IPS DF 6.9 (cell line): ENCODE data around the gene CRLF3.

Experiments
- DNase-seq: peaks from one replicate; pipeline ENCODE4 v3.0.0-alpha.2; 2013; ENCODE audit warnings: low read depth, low spot score
- H3K27ac ChIP-seq: one replicate; pipeline ENCODE4 v1.5.1; 2013; ENCODE audit warnings: low read length, control low read depth
- H3K27me3 ChIP-seq: 2 replicates; pipeline ENCODE4 v1.6.1; 2013; ENCODE audit warnings: mild to moderate bottlenecking, low read length; ENCODE audit not compliant: control insufficient read depth, insufficient read depth
- H3K36me3 ChIP-seq: 2 replicates; pipeline ENCODE4 v1.6.1; 2013; ENCODE audit warnings: low read length; ENCODE audit not compliant: control insufficient read depth, insufficient read depth
- H3K4me1 ChIP-seq: 2 replicates; pipeline ENCODE4 v1.6.1; 2013; ENCODE audit warnings: low read length; ENCODE audit not compliant: control insufficient read depth, insufficient read depth
- H3K4me3 ChIP-seq: 2 replicates; pipeline ENCODE4 v1.5.1; 2013; ENCODE audit warnings: mild to moderate bottlenecking, low read length
- H3K9me3 ChIP-seq: 2 replicates; pipeline ENCODE4 v1.6.1; 2013; ENCODE audit warnings: low read length, inconsistent platforms; ENCODE audit not compliant: control insufficient read depth, insufficient read depth
- WGBS: extraction: QIAGEN DNeasy Blood & Tissue Kit; methylation state at CpG from one replicate; pipeline ENCODE4 v1.1.7; 2013; ENCODE audit warnings: mixed read lengths, missing lambda C conversion rate; ENCODE audit not compliant: insufficient read length, insufficient coverage; 5-methylcytosine and 5-hydroxymethylcytosine counted together

The CRLF3 gene, protein sequence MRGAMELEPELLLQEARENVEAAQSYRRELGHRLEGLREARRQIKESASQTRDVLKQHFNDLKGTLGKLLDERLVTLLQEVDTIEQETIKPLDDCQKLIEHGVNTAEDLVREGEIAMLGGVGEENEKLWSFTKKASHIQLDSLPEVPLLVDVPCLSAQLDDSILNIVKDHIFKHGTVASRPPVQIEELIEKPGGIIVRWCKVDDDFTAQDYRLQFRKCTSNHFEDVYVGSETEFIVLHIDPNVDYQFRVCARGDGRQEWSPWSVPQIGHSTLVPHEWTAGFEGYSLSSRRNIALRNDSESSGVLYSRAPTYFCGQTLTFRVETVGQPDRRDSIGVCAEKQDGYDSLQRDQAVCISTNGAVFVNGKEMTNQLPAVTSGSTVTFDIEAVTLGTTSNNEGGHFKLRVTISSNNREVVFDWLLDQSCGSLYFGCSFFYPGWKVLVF

DNA sequence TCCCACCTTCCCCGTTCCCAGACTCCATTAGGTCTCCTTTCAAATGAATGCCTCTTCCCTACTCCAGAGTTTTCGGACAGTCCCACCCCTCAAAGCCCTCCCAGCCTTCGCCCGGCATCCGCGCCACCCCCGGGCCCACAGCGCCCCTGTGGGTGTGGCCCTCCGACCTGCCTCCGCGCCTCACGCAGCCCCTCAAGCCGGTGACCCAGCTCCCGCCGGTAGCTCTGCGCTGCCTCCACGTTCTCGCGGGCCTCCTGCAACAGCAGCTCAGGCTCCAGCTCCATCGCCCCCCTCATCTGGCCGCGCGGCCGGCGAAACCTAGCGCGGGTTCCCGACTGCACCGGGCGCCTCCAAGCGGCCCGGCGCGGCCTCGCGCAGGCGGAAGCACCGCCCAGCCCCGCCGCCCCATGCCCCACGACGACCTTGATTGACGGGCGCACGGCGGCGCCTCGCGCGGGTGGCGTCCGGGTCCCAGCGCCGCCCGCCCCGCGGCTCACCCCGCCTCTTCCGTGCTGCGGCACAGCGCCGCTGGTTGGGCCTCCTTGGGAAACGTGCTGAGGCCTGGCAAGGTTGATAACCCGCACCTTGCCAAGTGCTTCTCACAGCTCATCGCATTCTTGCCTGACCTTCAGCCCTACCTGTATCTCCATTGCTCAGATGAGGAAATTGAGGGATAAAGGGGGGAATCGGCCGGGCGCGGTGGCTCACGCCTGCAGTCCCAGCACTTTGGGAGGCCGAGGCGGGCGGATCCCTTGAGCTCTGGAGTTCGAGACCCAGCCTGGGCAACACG lies at the start of gene CRLF3:
TSS of gene CRLF3 (minus strand) at position 337 of the 790 bp plus-strand sequence. CDS start at position 296, 41 bp downstream.
- H3K9me3 ChIP-seq, result no peaks in the 10 kb centered on the region
- H3K4me1 ChIP-seq, result no peaks in the 10 kb centered on the region
- no peaks in the 10 kb centered on the region for H3K36me3 ChIP-seq
- H3K27ac ChIP-seq, result no peak within 1 kb of the TSS
- no peaks in the 10 kb centered on the region for H3K27me3 ChIP-seq
- DNase-seq, result peak; percentile 74
- WGBS, result 100% methylated on average over 1 of the region's 75 CpGs
- peak within 1 kb of the TSS; percentile 81 for H3K4me3 ChIP-seq

DNA sequence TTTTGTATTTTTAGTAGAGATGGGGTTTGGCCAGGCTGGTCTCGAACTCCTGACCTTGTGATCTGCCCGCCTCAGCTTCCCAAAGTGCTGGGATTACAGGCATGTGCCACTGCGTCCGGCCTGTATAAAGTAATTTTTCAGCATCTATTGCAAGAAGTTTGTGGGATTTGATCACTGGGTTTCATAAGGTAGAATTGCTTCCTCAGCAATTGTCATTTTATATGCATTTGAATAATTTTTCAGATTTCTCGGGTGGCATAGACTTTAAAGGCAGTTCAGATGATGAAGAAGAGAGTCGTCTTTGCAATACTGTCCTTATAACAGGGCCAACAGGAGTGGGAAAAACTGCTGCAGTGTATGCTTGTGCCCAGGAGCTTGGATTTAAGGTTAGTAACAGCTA lies 44.5 kb upstream of the CRLF3 start:
- no CpG with 5 or more reads among the region's 6 CpGs for WGBS
- H3K27me3 ChIP-seq, result no peaks in the 10 kb centered on the region
- H3K36me3 ChIP-seq, result no peaks in the 10 kb centered on the region
- H3K4me1 ChIP-seq, result no peaks in the 10 kb centered on the region
- H3K9me3 ChIP-seq, result no peaks in the 10 kb centered on the region
- H3K27ac ChIP-seq, result no peak overlapping the region
- H3K4me3 ChIP-seq, result no peak overlapping the region
- DNase-seq, result no peak

DNA sequence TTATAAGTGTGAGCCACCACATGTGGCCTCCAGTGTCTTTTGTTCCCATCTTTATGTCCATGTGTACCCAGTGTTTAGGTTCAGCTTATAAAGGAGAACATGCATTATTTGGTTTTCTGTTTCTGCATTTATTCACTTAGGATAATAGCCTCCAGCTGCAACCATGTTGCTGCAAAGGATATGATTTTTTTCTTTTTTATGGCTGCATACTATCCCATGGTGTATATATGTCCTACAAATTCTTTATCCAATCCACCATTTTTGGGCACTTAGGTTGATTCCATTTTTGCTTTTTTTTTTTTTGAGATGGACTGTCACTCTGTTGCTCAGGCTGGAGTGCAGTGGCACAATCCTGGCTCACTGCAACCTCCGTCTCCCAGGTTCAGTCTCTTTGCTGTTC lies 40.1 kb upstream of the CRLF3 start:
- H3K27me3 ChIP-seq, result no peaks in the 10 kb centered on the region
- no peak for DNase-seq
- H3K4me3 ChIP-seq, result no peak overlapping the region
- peaks cover 5% of the 10 kb centered on the region; the same call in 1 of the 2 replicates for H3K36me3 ChIP-seq
- no peaks in the 10 kb centered on the region for H3K9me3 ChIP-seq
- no CpG with 5 or more reads among the region's 1 CpG for WGBS
- no peaks in the 10 kb centered on the region for H3K4me1 ChIP-seq
- no peak overlapping the region for H3K27ac ChIP-seq

DNA sequence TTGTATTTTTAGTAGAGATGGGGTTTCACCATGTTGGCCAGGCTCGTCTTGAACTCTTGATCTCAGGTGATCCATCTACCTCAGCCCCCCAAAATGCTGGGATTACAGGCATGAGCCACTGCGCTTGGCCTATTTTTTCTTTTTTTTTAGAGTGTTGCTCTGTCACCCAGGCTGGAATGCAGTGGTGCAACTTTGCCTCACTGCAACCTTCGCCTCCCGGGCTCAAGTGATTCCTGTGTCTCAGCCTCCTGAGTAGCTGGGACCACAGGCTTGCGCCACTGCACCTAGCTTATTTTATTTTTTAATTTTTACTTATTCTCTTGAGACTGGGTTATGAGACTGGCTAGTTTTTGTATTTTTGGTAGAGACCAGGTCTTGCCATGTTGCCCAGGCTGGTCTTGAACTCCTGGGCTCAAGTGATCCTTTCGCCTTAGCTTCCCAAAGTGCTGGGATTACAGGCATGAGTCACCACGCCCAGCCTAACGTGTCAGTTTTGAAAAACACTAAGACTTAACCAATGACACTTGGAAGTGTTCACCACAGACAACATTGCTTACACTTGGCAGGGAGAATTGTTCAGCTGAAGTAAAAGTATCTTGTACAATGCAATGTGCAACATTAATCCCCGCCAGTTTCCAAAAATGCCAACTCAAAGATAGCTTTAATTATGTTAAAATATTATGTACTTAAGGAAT lies 34.2 kb upstream of the CRLF3 start:
- WGBS, result no CpG with 5 or more reads among the region's 9 CpGs
- Histone ChIP-seq H3K27ac (no peak overlapping the region), H3K27me3 (no peaks in the 10 kb centered on the region), H3K9me3 (no peaks in the 10 kb centered on the region), H3K4me3 (no peak overlapping the region), H3K4me1 (no peaks in the 10 kb centered on the region), H3K36me3 (peaks cover 9% of the 10 kb centered on the region; the same call in 1 of the 2 replicates)
- DNase-seq, result no peak

DNA sequence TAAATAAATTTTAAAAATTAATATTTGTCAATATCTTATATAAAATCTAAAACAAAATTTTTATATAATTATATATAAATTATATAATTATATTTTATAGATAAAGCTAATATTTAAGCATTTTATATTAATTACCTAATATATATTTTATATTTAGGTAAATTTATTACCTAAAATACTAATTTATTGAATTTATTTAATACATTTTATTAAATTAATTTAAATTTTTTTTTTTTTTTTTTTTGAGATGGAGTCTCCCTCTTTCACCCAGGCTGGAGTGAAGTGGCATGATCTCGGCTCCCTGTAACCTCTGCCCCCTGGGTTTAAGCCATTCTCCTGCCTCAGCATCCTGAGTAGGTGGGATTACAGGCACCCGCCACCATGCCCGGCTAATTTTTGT lies 29.7 kb upstream of the CRLF3 start:
- no CpG with 5 or more reads among the region's 3 CpGs for WGBS
- peaks cover 4% of the 10 kb centered on the region; the same call in 1 of the 2 replicates for H3K36me3 ChIP-seq

DNA sequence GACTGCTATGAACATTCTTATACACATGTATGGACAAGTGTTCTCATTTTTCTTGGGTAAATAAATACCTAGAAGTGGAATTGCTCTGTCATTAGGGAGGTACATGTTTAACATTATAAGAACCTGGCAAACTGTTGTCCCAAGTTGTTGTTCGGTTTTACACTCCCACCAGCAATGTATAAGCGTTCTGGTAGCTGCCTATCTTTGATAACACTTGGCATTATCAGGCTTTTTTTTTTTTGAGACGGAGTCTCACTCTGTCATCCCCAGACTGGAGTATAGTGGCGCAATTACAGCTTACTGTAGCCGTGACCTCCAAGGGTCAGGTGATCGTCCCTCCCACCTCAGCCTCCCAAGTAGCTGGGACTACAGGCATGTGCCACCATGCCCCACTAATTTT lies 23.5 kb upstream of the CRLF3 start:
- no peaks in the 10 kb centered on the region for H3K27me3 ChIP-seq
- DNase-seq, result no peak
- H3K27ac ChIP-seq, result no peak overlapping the region
- H3K4me1 ChIP-seq, result no peaks in the 10 kb centered on the region
- no CpG with 5 or more reads among the region's 6 CpGs for WGBS
- H3K36me3 ChIP-seq, result no peaks in the 10 kb centered on the region; the same call in 1 of the 2 replicates
- H3K9me3 ChIP-seq, result no peaks in the 10 kb centered on the region
- H3K4me3 ChIP-seq, result no peak overlapping the region

More for the DNA sequence above, 29.7 kb upstream of the CRLF3 start:
- Histone ChIP-seq H3K27me3 (no peaks in the 10 kb centered on the region), H3K4me3 (no peak overlapping the region), H3K9me3 (no peaks in the 10 kb centered on the region), H3K27ac (no peak overlapping the region), H3K4me1 (no peaks in the 10 kb centered on the region)
- no peak for DNase-seq

DNA sequence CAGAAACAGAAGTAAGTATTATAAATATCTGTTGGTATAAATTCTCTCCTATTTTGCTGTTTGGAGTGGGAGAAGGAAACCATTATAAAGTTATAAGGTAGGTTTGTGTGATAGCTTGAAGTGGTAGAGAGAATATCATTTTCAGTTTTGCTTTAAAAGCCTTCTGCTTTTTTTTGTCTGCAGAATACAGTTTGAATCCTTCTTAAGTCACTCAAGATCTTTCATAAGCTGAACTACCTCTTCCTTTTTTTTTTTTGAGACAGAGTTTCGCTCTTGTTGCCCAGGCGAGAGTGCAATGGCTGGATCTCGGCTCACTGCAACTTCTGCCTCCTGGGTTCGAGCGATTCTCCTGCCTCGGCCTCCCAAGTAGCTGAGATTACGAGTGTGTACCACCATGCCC lies 16.3 kb upstream of the CRLF3 start:
- no peak for DNase-seq
- H3K4me3 ChIP-seq, result no peak overlapping the region
- H3K27ac ChIP-seq, result no peak overlapping the region
- H3K36me3 ChIP-seq, result peaks cover 4% of the 10 kb centered on the region; the same call in 1 of the 2 replicates
- H3K9me3 ChIP-seq, result no peaks in the 10 kb centered on the region; the same call in 1 of the 2 replicates
- no peaks in the 10 kb centered on the region for H3K27me3 ChIP-seq
- WGBS, result no CpG with 5 or more reads among the region's 7 CpGs
- no peaks in the 10 kb centered on the region for H3K4me1 ChIP-seq

DNA sequence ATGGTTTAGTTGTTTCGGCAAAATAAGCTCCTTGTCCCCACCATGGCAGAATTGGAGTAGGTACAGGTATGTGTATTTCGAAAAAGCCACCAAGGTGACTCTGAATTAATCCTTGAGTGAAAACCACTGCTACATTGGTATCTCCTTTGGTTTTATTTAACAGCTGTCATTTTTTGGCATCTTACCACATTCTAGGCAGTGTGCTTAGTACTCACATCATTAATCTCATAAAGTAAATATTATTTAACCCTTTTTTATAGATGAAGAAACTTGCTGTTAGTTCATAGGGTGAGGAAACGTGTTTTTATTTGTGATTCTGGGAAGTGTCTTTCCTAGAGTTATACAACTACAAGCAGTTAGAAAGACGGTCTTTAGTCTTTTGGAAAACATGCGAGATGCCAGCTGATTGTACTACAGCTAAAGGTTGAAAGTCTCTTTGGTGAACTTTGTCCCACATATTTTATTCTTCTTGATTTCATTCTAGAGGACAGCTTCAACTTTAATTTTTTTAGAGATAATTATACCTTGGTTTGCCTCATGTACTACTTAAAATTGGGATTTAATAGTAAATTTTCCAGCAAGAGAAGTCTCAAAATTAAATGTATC lies 13.8 kb upstream of the CRLF3 start:
- Histone ChIP-seq H3K4me3 (no peak overlapping the region), H3K9me3 (no peaks in the 10 kb centered on the region; the same call in 1 of the 2 replicates), H3K36me3 (peaks cover 4% of the 10 kb centered on the region; the same call in 1 of the 2 replicates), H3K4me1 (no peaks in the 10 kb centered on the region), H3K27ac (no peak overlapping the region), H3K27me3 (no peaks in the 10 kb centered on the region)
- no CpG with 5 or more reads among the region's 5 CpGs for WGBS
- DNase-seq, result no peak

DNA sequence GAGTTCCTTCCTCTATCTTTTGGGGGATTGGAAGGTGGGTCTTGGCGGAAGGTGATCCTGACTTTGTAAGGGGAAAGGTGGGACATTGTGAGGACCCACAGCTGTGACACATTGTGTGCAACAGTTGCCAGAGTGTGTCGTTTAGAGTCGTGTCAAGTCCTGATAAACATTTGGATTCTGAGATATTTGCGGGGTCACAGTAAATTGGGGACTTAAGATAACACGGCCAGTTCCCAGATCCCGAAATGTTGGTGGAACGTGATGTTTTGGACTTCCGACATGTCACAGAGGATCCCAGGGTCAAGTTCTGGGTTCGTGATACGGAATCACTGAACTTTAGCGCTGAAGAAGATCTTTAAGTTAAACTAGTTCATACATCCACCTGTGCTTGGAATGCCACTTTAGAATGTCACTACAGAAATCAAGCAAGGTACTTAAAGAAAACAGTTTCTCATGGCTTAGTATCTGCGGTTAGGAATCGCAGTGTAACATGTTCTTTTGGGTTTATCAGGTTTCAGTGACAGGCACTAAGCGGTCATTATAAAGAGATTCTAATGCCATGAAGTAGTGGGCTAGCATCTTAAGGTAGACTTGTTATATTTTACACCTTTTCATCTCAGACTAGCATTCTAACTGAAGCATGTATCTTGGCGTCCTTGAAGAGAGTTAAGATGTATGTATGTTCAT lies 8.1 kb upstream of the CRLF3 start:
- H3K27ac ChIP-seq, result no peak overlapping the region
- H3K4me3 ChIP-seq, result peak overlapping the region; percentile 93
- no peaks in the 10 kb centered on the region for H3K4me1 ChIP-seq
- DNase-seq, result no peak
- no peaks in the 10 kb centered on the region for H3K27me3 ChIP-seq
- no peaks in the 10 kb centered on the region; the same call in 1 of the 2 replicates for H3K36me3 ChIP-seq
- WGBS, result no CpG with 5 or more reads among the region's 15 CpGs
- H3K9me3 ChIP-seq, result no peaks in the 10 kb centered on the region
